Panc1 (cell line): ENCODE measurements around the gene SIN3B.

ENCODE experiments used
- POLR2AphosphoS5 ChIP-seq: IDR thresholded peaks from 2 replicates; pipeline ENCODE4 v1.6.1; 2012; ENCODE audit warnings: mild to moderate bottlenecking, low read depth, low read length, moderate library complexity
- REST ChIP-seq, 2 experiments: IDR thresholded peaks; 2 replicates each; pipeline ENCODE4 v1.6.1; 2011 to 2012; ENCODE audit warnings: low read depth in 2 of 2, control low read depth in 1 of 2, low read length in 1 of 2, mild to moderate bottlenecking in 1 of 2, moderate library complexity in 1 of 2; ENCODE audit not compliant: insufficient read depth in 1 of 2
- TCF7L2 ChIP-seq: IDR thresholded peaks from 2 replicates; pipeline ENCODE4 v1.6.1; 2011; ENCODE audit warnings: mild to moderate bottlenecking, low read depth, low read length, inconsistent platforms
- TF ChIP-seq, protein P1 (sequence below): fragments of 450-650 bp; IDR thresholded peaks from 2 replicates; pipeline ENCODE4 v1.5.1; 2017; ENCODE audit warnings: mild to moderate bottlenecking

- no peak for TF ChIP-seq POLR2AphosphoS5
- TF ChIP-seq, protein P1, sequence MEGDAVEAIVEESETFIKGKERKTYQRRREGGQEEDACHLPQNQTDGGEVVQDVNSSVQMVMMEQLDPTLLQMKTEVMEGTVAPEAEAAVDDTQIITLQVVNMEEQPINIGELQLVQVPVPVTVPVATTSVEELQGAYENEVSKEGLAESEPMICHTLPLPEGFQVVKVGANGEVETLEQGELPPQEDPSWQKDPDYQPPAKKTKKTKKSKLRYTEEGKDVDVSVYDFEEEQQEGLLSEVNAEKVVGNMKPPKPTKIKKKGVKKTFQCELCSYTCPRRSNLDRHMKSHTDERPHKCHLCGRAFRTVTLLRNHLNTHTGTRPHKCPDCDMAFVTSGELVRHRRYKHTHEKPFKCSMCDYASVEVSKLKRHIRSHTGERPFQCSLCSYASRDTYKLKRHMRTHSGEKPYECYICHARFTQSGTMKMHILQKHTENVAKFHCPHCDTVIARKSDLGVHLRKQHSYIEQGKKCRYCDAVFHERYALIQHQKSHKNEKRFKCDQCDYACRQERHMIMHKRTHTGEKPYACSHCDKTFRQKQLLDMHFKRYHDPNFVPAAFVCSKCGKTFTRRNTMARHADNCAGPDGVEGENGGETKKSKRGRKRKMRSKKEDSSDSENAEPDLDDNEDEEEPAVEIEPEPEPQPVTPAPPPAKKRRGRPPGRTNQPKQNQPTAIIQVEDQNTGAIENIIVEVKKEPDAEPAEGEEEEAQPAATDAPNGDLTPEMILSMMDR: no peak
- no peak for TF ChIP-seq REST (IDR thresholded peaks at IDR 0.05; ENCODE audit: insufficient read depth in 1 of 2, low read depth in 2 of 2, low read length in 1 of 2)
- no peak for TF ChIP-seq TCF7L2
Observed at GRCh38 chr19:16836115-16837034, 7.2 kb downstream of the SIN3B start.
